Liver (tissue), 9 donors: ENCODE measurements around the gene ASB15. TPM values are rescaled to one million over a fixed set of nuclear protein-coding genes. Genes with fewer than 3 reads are reported as not detected.

ENCODE experiments used
- DNase-seq: peaks from one replicate; pipeline ENCODE4 v3.0.0-alpha.2; 2017; ENCODE audit warnings: low spot score
- H3K27ac ChIP-seq, 2 donors: one replicate each; pipeline ENCODE4 v1.7.0; 2013; ENCODE audit warnings: inconsistent platforms in 2 of 2, low read length in 2 of 2, control low read depth in 1 of 2, low read depth in 1 of 2, mild to moderate bottlenecking in 1 of 2
- H3K27me3 ChIP-seq, 4 donors: one replicate each; pipeline versions ENCODE4 v1.6.1 to v1.7.0; 2013; ENCODE audit warnings: low read length in 3 of 4, inconsistent platforms in 1 of 4, mild to moderate bottlenecking in 1 of 4, moderate library complexity in 1 of 4; ENCODE audit not compliant: control insufficient read depth in 4 of 4, insufficient read depth in 4 of 4
- H3K36me3 ChIP-seq, 4 donors: one replicate each; pipeline versions ENCODE4 v1.6.1 to v1.7.0; 2013; ENCODE audit warnings: low read length in 3 of 4, mild to moderate bottlenecking in 3 of 4, low read depth in 1 of 4, moderate library complexity in 1 of 4; ENCODE audit not compliant: control insufficient read depth in 4 of 4, insufficient read depth in 3 of 4
- H3K4me1 ChIP-seq, 4 donors: one replicate each; pipeline versions ENCODE4 v1.6.1 to v1.7.0; 2013; ENCODE audit warnings: low read length in 3 of 4, mild to moderate bottlenecking in 3 of 4, moderate library complexity in 1 of 4; ENCODE audit not compliant: control insufficient read depth in 4 of 4, insufficient read depth in 4 of 4
- H3K4me3 ChIP-seq, 3 donors: one replicate each; pipeline versions ENCODE4 v1.6.1 to v1.7.0; 2013; ENCODE audit warnings: low read length in 3 of 3, control low read depth in 1 of 3, low read depth in 1 of 3, mild to moderate bottlenecking in 1 of 3
- H3K9ac ChIP-seq, 2 donors: one replicate each; pipeline ENCODE4 v1.7.0; 2013; ENCODE audit warnings: low read length in 2 of 2, mild to moderate bottlenecking in 2 of 2, moderate library complexity in 2 of 2, control low read depth in 1 of 2, low read depth in 1 of 2
- H3K9me3 ChIP-seq, 4 donors: one replicate each; pipeline versions ENCODE4 v1.6.1 to v1.7.0; 2013; ENCODE audit warnings: low read length in 3 of 4; ENCODE audit not compliant: control insufficient read depth in 4 of 4
- EGR1 ChIP-seq, 2 donors: IDR thresholded peaks; 2 replicates each; pipeline ENCODE4 v1.6.1; 2016 to 2018; ENCODE audit warnings: antibody characterized with exemption in 2 of 2, low read depth in 2 of 2
- FOXA1 ChIP-seq: IDR thresholded peaks from 2 replicates; pipeline ENCODE4 v1.6.1; 2016; ENCODE audit warnings: antibody characterized with exemption
- FOXA2 ChIP-seq: IDR thresholded peaks from 2 replicates; pipeline ENCODE4 v1.6.1; 2016; ENCODE audit warnings: antibody characterized with exemption
- GABPA ChIP-seq, 2 donors: IDR thresholded peaks in 1 of 2; conservative IDR thresholded peaks in 1 of 2; 2 replicates each; pipeline ENCODE4 v1.6.1; 2016; ENCODE audit warnings: antibody characterized with exemption in 2 of 2, mild to moderate bottlenecking in 1 of 2, moderate library complexity in 1 of 2
- HNF4A ChIP-seq, 2 donors: conservative IDR thresholded peaks; 2 replicates each; pipeline ENCODE4 v1.6.1; 2016; ENCODE audit warnings: antibody characterized with exemption in 2 of 2, mild to moderate bottlenecking in 2 of 2
- HNF4G ChIP-seq: IDR thresholded peaks from 2 replicates; pipeline ENCODE4 v1.6.1; 2016; ENCODE audit warnings: antibody characterized with exemption
- JUND ChIP-seq, 2 donors: IDR thresholded peaks; 2 replicates each; pipeline ENCODE4 v1.6.1; 2016; ENCODE audit warnings: antibody characterized with exemption in 2 of 2
- NR2F2 ChIP-seq: IDR thresholded peaks from 2 replicates; pipeline ENCODE4 v1.6.1; 2016; ENCODE audit warnings: antibody characterized with exemption
- RAD21 ChIP-seq, 2 donors: IDR thresholded peaks; 2 replicates each; pipeline ENCODE4 v1.6.1; 2016; ENCODE audit warnings: antibody characterized with exemption in 2 of 2, mild to moderate bottlenecking in 2 of 2
- RXRA ChIP-seq, 2 donors: IDR thresholded peaks; 2 replicates each; pipeline ENCODE4 v1.6.1; 2017 to 2018; ENCODE audit warnings: antibody characterized with exemption in 2 of 2, mild to moderate bottlenecking in 1 of 2
- SP1 ChIP-seq: IDR thresholded peaks from 2 replicates; pipeline ENCODE4 v1.6.1; 2018; ENCODE audit warnings: antibody characterized with exemption, mild to moderate bottlenecking
- TAF1 ChIP-seq: conservative IDR thresholded peaks from 2 replicates; pipeline ENCODE4 v1.6.1; 2016; ENCODE audit warnings: antibody characterized with exemption, mild to moderate bottlenecking
- YY1 ChIP-seq: IDR thresholded peaks from 2 replicates; pipeline ENCODE4 v1.6.1; 2016; ENCODE audit warnings: antibody characterized with exemption, mild to moderate bottlenecking
- WGBS: extraction: QIAGEN DNeasy Blood & Tissue Kit; methylation state at CpG from one replicate; pipeline ENCODE4 v1.1.7; 2013; 5-methylcytosine and 5-hydroxymethylcytosine counted together
- polyA plus RNA-seq, 2 donors: library from polyadenylated mRNA; stranded (reverse) in 1 of 2; unstranded in 1 of 2; fragments of 200-250 nt in 1 of 2; fragments of >200 nt in 1 of 2; fragmentation: Nextera tagmentation in 1 of 2; extraction: Ambion mirVana in 1 of 2; gene quantifications; one replicate each; pipeline versions ENCODE4 v1.2.1 to v1.2.3, GENCODE V29; 2013 to 2015
- total RNA-seq, 2 donors: library from RNA; depleted of rRNA; stranded (reverse); fragments of >200 nt; gene quantifications; one replicate each; pipeline ENCODE4 v1.2.3, GENCODE V29; 2014
- TF ChIP-seq, protein P1 (sequence below): IDR thresholded peaks from 2 replicates; pipeline ENCODE4 v1.6.1; 2016; ENCODE audit warnings: antibody characterized with exemption
- TF ChIP-seq, protein P2 (sequence below): IDR thresholded peaks from 2 replicates; pipeline ENCODE4 v1.6.1; 2016; ENCODE audit warnings: antibody characterized with exemption
- TF ChIP-seq, protein P3 (sequence below): IDR thresholded peaks from 2 replicates; pipeline ENCODE4 v1.6.1; 2016; ENCODE audit warnings: antibody characterized with exemption, mild to moderate bottlenecking
- TF ChIP-seq, protein P4 (sequence below): IDR thresholded peaks from 2 replicates; pipeline ENCODE4 v1.6.1; 2016; ENCODE audit warnings: antibody characterized with exemption
- donor health status: healthy.
- donor health status: healthy.
- donor health status: healthy.
- donor health status: healthy.
- donor health status: healthy.

The ASB15 gene
- total and polyA plus RNA-seq, 4 donors = not detected

DNA sequence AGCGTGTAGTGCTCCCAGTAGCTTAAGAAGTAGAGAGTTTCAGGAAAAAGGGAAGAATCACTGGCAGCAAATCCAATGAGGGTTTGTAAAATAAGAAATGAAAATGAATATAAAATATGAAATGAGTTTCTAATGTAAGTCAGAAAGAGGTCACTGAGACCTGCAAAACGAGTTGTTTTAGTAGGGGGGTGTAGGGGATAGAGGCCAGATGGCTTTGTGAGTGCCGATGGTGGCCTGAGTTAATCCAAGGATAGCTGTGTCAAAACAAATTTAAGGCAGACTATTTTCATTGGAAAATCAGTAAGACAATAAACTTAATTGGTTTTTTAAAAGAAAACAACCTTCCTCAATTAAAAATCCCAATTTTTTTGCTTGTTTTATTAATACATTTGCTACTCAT, 745 bp upstream of the ASB15 start:
- DNase-seq = no peak
- no peak overlapping the region for H3K27ac ChIP-seq
- peaks cover 0 to 5% (median 0%) of the 10 kb centered on the region in 4 donors for H3K4me1 ChIP-seq
- WGBS = 77% methylated on average over 3 of the region's 3 CpGs
- H3K4me3 ChIP-seq = no peak overlapping the region
- H3K27me3 ChIP-seq = no peaks in the 10 kb centered on the region
- no peak overlapping the region for H3K9ac ChIP-seq
- H3K36me3 ChIP-seq = no peaks in the 10 kb centered on the region
- TF ChIP-seq TAF1 (no peak), JUND (IDR thresholded peaks at IDR 0.05) (no peak), EGR1 (IDR thresholded peaks at IDR 0.05; ENCODE audit: low read depth in 2 of 2) (no peak), SP1 (no peak), YY1 (no peak), NR2F2 (no peak), HNF4A (conservative IDR thresholded peaks at IDR 0.05) (no peak), HNF4G (no peak), RAD21 (IDR thresholded peaks at IDR 0.05) (no peak), FOXA2 (no peak), FOXA1 (no peak), GABPA (IDR thresholded peaks at IDR 0.05 in 1 of 2, conservative IDR thresholded peaks at IDR 0.05 in 1 of 2) (no peak), RXRA (IDR thresholded peaks at IDR 0.05) (no peak)
- TF ChIP-seq, protein P1, sequence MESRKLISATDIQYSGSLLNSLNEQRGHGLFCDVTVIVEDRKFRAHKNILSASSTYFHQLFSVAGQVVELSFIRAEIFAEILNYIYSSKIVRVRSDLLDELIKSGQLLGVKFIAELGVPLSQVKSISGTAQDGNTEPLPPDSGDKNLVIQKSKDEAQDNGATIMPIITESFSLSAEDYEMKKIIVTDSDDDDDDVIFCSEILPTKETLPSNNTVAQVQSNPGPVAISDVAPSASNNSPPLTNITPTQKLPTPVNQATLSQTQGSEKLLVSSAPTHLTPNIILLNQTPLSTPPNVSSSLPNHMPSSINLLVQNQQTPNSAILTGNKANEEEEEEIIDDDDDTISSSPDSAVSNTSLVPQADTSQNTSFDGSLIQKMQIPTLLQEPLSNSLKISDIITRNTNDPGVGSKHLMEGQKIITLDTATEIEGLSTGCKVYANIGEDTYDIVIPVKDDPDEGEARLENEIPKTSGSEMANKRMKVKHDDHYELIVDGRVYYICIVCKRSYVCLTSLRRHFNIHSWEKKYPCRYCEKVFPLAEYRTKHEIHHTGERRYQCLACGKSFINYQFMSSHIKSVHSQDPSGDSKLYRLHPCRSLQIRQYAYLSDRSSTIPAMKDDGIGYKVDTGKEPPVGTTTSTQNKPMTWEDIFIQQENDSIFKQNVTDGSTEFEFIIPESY = no peak
- TF ChIP-seq, protein P2, sequence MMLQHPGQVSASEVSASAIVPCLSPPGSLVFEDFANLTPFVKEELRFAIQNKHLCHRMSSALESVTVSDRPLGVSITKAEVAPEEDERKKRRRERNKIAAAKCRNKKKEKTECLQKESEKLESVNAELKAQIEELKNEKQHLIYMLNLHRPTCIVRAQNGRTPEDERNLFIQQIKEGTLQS = no peak
- TF ChIP-seq, protein P3, sequence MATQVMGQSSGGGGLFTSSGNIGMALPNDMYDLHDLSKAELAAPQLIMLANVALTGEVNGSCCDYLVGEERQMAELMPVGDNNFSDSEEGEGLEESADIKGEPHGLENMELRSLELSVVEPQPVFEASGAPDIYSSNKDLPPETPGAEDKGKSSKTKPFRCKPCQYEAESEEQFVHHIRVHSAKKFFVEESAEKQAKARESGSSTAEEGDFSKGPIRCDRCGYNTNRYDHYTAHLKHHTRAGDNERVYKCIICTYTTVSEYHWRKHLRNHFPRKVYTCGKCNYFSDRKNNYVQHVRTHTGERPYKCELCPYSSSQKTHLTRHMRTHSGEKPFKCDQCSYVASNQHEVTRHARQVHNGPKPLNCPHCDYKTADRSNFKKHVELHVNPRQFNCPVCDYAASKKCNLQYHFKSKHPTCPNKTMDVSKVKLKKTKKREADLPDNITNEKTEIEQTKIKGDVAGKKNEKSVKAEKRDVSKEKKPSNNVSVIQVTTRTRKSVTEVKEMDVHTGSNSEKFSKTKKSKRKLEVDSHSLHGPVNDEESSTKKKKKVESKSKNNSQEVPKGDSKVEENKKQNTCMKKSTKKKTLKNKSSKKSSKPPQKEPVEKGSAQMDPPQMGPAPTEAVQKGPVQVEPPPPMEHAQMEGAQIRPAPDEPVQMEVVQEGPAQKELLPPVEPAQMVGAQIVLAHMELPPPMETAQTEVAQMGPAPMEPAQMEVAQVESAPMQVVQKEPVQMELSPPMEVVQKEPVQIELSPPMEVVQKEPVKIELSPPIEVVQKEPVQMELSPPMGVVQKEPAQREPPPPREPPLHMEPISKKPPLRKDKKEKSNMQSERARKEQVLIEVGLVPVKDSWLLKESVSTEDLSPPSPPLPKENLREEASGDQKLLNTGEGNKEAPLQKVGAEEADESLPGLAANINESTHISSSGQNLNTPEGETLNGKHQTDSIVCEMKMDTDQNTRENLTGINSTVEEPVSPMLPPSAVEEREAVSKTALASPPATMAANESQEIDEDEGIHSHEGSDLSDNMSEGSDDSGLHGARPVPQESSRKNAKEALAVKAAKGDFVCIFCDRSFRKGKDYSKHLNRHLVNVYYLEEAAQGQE = no peak
- TF ChIP-seq, protein P4, sequence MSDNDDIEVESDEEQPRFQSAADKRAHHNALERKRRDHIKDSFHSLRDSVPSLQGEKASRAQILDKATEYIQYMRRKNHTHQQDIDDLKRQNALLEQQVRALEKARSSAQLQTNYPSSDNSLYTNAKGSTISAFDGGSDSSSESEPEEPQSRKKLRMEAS = no peak
- no peaks in the 10 kb centered on the region for H3K9me3 ChIP-seq

DNA sequence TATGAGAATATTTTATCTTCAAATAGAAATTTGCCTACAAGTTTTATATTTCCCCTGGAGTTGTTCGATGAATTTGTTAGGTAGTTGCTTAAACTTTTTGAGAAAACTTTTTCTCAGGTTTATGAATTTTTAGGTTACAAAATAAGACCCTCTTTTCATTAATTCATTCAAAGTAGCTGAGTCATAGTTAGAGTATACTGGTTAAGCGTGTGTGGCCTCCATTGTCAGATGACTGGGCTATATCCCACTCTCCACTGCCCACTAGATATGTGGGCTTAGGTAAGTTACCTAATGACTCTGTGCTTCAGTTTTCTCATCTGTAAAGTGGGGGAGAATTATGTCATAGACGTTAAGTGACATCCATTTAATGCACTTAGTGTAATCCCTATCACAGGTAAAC, 1.0 kb downstream of the ASB15 start:
- TF ChIP-seq, protein P1 = no peak
- TF ChIP-seq, protein P3 = no peak
- TF ChIP-seq SP1 (no peak), TAF1 (no peak)
- H3K9ac ChIP-seq = no peak overlapping the region
- 88% methylated on average over 3 of the region's 3 CpGs for WGBS

More for the DNA sequence above, 1.0 kb downstream of the ASB15 start:
- Histone ChIP-seq H3K4me1 (peaks cover 0 to 5% (median 0%) of the 10 kb centered on the region in 4 donors), H3K4me3 (no peak overlapping the region), H3K27me3 (no peaks in the 10 kb centered on the region), H3K9me3 (no peaks in the 10 kb centered on the region), H3K27ac (no peak overlapping the region), H3K36me3 (no peaks in the 10 kb centered on the region)
- DNase-seq = no peak
